ENCODE results near the gene ADGRA3.
"Not testable (repeated sequence)": the region's sequence is repeated elsewhere in the genome, so short reads cannot be mapped to it uniquely, and the experiment has no call there.

Gene ADGRA3

DNA sequence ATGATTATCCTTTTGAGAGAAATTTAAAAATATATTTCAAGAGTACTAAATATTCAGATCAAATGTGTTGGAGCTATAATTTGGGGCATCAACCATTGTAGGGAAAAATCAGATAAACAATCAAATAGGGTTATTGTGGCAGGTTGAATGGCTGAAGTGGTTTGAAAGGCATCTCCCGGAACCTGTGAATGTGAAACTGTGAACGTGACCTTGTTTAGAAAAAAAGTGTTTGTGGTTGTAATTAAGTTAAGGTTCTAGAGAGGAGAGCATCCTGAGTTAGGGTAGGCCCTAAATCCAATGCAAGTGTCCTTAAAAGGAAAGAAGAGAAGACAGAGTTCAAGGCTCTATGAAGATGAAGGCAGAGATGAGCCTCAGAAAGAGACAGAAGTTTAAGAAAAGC, 37.4 kb downstream of the ADGRA3 start:
- no peak for DNase-seq (ENCODE audit: low read depth in 2 of 2)

DNA sequence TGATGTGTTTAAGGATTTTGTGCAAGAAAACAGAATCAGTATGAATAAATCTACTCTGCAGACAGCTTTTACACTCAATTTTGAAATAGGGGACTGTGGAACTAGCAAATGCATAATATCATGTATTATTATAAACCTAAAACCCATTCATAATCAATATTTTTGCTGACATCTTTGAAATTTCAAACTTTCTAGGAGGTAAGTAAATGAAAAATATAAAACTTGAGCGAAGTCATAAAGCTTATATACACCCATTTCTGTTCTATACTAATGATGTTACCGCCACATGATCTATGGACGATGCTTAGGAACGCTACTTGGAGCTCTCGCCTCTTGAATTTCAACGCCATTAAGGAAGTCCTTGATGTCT, 38.1 kb downstream of the ADGRA3 start:
- DNase-seq (ENCODE audit: low read depth in 2 of 2) = no peak

DNA sequence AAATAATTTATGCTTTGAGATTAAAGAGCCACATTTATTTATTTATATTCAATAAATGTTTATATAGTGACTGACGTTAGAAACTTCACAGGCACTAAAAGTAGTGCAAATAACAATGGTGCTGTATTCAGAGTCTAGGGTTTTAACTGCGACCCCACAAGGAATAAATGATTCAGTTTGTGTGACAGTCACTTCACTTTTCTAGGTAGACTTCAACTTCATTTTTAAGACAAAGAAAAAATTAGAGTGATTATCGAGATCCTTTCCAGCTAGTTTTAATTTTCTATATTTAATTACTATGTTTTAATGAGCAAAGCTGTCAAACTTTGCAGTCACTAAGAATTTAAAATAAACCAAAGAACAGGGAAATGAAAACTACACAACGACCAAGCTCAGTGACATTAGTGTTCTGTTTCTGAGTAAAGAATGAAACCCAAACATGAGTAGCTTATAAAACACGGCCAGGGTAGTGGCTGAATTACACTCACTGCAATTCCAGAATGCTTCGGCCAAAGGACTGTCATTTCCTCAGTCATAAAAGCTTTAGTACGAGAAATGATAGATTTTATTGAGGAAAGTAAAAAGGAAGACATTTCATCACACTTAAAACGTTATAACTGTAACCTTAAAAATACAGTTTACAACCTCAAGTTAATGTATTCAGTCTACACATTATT, 38.6 kb downstream of the ADGRA3 start:
- no peak for DNase-seq (ENCODE audit: low read depth in 2 of 2)

DNA sequence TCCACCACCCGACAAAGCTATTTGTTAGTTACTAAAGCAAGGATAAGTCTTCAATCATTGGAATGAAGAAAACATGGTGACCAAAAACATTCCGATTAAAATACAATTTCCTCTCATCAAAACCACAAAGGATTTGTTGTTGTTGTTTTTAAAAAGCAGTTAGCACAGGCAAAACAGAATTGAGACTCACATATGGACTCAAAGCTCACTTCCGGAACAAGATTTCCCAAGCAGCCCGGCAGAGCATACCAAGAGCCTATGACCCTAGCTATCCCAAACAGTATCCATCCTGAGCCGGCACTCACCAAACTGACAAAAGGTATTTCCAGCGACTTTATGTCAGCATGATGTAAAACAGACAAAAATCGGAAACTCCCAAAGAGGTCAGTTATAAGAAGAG, 39.9 kb downstream of the ADGRA3 start:
- no peak for DNase-seq (ENCODE audit: low read depth in 2 of 2)

DNA sequence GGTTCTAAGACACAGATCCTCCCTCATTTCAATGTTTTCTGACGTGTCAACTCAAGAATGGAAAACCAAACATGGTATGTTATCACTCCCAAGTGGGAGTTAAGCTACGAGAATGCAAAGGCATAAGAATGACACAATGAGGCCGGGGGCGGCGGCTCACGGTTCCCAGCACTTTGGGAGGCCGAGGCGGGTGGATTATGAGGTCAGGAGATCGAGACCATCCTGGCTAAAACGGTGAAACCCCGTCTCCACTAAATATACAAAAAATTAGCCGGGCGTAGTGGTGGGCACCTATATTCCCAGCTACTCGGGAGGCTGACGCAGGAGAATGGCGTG, 40.6 kb downstream of the ADGRA3 start:
- not testable (repeated sequence) for DNase-seq (ENCODE audit: low read depth in 2 of 2)

DNA sequence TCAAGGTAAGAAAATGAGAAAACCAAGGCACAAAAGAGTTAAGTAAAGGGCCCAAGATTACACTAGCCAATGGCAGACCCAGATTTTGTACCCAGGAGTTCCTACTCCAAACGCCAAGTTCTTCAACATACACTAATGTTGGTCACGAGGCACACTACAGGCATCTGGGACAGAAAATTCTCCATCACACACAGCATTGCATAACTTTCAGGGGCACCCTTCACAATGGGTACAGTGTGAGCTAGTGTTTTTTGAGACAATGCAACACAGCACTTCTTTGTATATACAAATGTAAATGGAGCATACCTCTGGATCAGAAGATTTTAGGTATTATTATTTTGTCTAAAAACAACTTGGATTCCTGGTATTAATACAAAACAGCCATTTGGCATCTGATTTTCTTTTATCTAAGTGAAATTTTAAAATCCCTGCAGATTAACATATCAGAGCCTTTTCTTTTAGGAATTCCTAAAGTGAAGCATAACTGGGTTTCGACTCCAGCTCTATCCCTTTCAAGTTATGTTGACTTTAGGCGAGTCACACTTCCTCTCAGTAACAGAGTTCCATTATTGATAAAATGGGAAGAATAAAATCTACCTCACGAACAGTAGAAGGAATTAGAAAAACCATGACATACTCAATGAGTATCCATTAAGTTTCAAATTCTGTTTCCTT, 41.1 kb downstream of the ADGRA3 start:
- no peak for DNase-seq (ENCODE audit: low read depth in 2 of 2)

DNA sequence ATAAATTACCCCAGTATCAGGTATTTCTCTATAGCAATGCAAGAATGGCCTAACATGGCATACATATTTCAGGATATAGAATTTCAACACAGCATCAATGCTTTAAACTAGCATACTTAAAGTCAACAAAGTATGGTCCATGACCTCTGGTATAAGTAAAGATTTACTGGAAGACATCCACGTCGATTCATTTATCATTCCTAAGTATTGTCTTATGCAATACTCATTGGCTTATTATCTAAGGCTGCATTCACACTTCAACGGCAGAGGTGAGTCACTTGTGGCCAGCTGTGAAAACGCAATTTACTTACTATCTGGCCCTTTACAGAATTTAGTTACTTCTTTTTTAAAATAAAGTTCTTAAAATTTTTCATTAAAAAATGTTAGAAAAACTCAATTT, 42.6 kb downstream of the ADGRA3 start:
- no peak for DNase-seq (ENCODE audit: low read depth in 2 of 2)

DNA sequence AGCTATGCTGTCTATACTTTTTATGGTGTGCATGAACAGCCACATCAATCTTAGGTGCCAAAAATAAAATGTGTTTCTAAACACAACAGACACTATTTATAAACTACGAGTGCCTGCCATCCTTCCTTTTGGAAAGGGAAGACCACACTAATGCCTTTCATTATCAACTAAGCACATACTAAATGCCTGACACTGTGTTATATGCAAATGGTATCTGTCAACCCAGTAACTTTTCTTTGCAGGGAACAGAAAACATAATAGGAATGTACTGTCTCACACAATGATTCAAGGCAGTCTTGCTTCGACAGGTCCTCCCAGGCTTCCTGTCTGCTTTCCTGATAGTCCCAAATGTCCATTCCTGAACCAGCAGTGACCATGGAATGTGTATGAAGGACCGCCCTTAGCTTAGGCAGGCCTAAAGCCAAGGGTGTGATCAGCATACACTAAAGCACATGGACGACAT, 43.8 kb downstream of the ADGRA3 start:
- no peak for DNase-seq (ENCODE audit: low read depth in 2 of 2)

DNA sequence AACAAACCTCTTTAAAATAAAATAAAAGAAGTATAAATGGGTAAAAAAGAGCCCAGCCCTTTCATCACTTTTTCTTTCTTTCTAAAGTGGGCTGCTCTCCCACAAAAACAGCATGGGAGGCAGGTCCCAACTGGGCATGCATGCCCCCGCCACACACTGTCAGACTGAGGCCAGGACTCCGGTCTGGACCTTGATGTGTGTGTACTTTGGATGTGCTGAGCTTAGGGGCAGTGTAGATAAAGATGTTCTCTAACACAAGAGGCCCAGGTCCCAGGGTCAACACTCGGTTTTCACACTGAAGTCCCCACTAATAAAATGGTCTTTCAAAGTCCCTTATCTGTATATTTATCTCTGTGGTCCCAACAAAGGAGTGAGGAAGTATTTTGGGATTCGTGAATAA, 44.4 kb downstream of the ADGRA3 start:
- DNase-seq (ENCODE audit: low read depth in 2 of 2) = no peak

DNA sequence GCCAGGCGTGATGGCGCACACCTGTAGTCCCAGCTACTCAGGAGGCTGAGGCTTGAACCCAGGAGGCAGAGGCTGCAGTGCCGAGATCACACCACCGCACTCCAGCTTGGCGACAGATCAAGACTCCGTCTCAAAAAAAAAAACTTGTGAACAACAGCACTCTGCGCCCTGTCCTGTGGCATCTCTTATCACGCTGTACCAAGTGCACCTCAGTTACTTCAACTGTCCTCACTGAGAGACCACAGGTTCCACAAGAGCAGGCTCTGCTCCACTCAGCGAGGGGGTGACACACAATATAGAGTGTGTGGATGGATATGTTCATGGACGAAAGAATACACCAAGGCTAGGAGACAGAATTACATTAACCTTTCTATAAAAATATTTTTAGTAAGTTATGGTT, 49.3 kb downstream of the ADGRA3 start:
- DNase-seq (ENCODE audit: low read depth in 2 of 2) = no peak

DNA sequence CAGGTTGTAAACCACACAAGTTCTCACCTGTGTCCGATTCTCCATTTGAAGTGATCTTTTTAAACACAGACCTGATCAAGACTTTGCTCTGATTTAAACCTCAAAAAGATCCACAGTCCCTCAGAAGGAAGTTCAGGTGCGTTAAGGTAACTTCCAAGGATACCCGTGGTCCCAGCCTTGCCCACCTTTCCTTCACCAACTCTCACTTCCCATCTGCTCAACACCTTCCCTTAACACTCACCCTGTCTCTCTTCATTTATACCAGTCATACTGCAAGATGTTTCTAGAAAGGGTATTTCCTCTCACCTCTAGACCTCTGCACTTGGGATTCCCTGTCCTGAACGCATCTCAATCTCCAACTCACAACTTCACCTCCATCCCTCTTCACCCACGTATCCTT, 49.9 kb downstream of the ADGRA3 start:
- no peak for DNase-seq (ENCODE audit: low read depth in 2 of 2)

DNA sequence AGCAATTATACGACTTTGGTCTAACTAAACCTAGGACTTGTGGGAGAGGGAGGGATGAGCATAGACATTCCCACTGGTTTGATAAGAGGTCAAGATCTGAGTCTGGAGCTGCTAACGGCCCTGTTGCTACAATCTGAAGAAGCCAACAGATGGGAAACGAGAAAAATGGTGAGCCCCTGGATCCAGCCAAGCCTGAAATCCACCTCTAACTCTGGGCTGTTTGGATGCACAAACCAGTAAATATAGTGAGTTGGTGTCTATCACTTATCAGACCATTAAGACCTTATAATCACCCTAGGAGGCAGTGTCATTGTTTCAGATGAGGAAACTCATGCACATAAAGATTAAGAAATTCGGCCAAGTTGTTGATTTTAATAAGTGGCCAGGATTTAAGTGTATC, 50.5 kb downstream of the ADGRA3 start:
- no peak for DNase-seq (ENCODE audit: low read depth in 2 of 2)

DNA sequence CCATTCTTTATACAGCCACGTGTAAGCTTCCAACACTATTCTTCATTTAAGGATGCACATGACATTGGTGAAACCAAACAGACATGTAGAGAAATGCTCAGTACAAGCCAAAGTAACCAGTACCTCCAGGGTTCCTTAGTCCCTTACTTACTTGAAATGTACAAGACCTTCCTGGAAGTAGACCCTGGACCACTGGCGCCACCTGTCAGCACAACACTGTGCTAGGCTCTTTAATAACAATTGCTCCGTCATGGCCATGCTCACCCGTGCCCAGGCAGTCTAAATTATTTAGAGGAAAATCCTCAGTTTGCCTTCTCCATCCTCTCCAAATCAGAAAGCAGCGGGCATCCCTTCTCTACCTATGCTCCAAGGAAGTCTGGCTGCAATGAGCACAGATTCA, 52.7 kb downstream of the ADGRA3 start:
- DNase-seq (ENCODE audit: low read depth in 2 of 2) = no peak

DNA sequence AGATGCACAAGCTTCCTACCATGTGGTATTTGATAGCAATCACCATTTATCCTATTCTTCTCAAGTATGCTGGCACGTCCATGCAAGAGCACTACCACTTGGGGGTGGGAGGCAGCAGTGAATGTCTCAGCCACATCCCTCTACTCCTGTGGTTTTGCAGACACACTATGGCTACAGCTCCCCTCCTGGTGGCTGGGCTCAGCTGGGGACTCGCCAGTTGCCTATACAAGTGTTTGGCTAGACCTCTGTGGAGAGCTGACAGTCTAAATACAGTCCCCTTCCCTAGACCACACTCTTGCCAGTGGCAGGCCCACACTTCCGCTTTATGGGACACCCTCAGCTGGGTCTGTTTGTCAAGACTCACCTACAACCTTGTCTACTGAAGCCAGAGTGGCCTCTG, 53.2 kb downstream of the ADGRA3 start:
- DNase-seq (ENCODE audit: low read depth in 2 of 2) = no peak

DNA sequence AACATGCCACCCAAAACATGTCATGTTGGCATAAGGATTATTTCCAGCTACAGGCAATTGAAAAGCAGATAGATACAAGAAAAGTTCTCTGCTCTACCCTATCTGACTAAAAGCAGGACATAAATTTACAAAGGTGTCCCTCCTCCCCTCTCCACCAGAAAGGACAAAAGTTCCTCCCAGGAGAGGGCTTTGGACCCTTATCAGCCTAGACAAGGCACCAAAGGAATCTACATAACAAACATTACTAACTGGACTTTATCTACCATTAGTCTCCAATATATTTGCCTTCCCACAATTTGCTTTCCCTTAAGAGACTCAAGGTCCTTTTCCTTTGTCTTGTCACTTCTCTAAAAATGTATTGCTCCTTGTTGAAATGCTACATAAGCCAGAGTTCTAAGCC, 55.6 kb downstream of the ADGRA3 start:
- DNase-seq (ENCODE audit: low read depth in 2 of 2) = no peak

DNA sequence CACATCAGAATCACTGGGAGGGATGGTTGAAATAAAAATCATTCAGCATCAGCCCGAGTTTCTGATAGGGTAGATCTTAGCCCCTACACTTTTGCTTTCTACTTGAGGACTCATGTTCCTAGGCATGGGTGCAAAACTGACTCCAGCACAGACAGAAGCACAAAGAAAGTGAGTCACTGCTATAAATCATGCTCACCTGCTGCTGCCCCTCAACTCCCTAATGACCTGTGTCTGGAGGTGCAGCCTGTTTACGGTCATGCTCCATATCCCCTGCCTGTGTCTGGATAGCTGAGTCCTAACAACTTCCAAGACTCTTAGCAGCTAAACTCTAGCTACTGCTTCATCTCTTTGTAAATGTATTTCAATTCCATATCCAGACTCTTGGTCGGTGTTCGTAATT, 57.8 kb downstream of the ADGRA3 start:
- no peak for DNase-seq (ENCODE audit: low read depth in 2 of 2)

DNA sequence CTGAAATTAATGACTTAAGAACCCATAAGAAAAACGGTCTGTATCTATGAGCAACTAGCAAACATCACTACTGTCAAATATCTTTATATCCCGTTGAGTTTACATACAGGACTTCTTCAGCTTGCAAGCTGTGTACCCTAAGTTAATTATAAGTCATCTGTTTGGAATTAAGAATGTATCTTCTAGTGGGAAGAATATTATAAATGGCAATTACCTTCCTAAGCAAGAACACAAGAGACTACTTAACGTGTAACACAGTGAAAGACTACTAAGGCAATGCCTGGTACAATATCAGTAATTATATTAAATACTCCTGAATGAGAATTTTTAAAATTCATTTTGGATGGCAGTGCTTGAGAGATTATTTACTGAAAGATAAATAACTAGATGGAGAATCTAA, 58.5 kb downstream of the ADGRA3 start:
- no peak for DNase-seq (ENCODE audit: low read depth in 2 of 2)

DNA sequence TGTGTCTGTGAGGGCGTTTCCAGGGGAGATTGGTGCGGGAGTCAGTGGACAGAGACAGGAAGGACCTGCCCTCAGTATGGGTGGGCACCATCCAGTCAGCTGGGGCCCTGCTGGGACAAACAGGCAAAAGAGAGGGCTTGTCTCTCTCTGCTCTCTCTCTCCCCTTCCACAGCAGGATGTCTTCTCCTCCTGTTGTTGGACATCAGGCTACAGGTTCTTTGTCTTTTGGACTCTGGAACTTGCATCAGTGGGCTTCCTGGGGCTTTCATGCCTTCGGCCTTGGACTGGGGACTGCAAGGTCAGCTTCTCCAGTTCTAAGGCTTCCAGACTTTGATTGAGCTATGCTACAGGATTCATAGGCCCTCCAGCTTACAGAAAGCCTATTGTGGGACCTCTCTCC, 59.6 kb downstream of the ADGRA3 start:
- DNase-seq (ENCODE audit: low read depth in 2 of 2) = no peak

DNA sequence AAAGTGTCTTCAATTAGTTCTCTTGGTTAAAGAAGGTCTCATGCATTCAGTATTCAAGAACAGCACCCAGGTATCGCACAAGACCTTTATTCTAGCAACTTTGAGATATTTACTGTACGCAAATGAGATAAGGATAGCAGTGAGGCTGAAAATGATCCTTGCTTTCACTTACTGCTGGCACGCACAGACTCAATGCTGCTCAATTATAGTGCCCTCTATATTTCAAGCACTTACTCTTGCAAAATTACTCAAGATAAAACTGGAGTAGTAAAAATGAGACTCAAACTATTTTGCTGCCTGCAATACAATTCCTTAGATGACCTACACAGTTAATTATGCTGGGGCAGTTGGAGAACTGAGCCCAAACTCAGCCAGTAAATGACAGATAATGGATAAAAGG, 60.9 kb downstream of the ADGRA3 start:
- no peak for DNase-seq (ENCODE audit: low read depth in 2 of 2)

DNA sequence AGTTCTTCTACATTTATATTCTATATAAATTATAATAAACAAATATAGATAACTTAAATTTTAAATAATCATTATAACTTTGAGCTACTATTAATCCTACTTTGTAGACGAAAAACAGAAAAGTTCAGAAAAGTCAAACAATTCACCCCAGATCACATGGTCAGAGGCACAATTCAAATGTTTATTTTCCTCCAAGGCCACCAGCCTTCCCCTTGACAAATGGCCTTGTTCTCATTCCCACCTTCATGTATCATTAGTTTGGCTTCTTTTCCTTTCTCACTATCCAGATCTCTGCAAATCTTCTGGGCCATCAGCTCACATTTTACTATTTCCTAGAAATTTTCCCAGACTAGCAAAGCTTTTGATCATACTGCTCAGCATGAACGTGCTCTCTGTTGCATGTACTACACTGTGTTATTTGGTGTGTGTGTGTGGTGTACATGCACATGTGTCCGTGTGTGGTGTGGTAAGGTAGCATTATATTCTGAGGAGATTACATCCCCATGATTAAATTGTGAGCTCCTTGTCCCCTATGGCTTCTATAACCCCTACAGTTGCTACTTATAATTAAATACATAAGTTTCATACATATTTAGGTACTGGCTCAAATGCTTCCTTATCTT, 61.5 kb downstream of the ADGRA3 start:
- DNase-seq (ENCODE audit: low read depth in 2 of 2) = no peak

DNA sequence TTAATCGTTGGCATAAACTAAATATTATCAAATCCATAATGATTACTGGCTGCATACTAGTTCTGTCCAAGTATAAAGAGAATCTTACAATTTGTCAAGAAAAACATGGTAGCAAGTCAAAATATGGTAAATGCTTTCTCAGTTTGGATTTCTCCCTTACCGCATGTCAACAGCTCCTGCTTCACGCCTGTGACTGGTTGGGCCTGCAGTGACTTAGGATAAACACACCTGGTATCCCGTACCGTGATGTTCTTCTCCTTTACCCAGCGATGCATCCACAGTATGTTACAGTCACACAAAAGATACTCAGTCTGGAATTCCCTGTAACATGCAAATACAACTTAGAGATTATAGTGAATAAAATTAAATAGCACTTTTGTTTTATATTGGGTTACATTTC, 71.1 kb downstream of the ADGRA3 start:
- no peak for DNase-seq (ENCODE audit: low read depth in 2 of 2)

DNA sequence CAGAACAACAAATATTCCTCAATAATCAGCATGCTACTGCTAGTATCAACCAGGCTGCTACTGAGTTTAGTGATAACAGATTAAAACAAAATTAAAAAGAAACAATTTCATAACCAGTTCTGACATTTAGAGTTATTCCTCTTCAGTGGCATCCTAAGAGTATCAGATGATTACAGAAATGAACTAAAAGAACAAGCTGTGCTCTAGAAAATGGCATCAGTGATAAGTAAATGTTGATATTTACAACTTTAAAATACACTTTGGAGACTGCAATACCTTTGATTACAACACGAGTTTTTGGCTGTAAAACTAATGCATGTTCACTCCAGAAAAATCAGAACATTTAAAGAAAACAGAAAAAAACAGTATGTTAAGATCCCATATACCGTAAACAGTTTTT, 72.9 kb downstream of the ADGRA3 start:
- no peak for DNase-seq (ENCODE audit: low read depth in 2 of 2)

DNA sequence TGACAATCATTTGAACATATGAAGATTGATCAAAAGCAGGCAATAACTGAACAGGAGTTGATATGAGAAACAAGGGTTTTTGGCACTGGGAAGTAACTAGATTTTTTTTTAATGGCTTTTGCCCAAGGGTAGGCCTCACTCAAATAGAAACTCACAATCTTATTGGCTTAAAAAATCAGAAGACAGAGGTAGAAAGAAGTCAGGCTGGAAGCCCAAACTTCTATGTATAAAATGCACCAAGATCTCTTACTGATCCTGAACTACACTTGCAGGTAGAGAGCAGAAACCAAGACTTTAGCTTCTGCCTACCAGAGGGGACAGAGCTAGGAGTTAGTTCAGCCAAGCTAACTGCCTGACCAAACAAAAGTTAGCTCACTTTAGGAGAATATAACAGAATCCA, 74.9 kb downstream of the ADGRA3 start:
- DNase-seq (ENCODE audit: low read depth in 2 of 2) = no peak

DNA sequence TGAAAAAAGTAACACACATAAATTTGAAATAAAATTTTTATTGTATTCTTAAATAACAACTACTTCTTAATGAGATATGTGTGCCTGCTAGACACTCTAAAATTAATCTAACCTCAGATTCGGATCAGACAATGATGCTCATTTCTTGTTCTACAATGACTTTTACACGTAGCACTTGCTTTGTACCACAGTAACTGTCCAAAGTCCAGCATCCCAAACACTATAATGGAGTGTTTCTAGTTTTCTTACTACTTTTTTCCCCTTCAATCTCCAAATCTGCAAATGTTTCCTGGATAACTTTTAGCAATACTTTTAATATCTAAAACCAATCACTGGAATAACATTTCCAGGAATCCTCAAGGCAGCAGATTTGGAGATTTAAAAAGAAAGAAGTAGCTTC, 75.9 kb downstream of the ADGRA3 start:
- no peak for DNase-seq (ENCODE audit: low read depth in 2 of 2)
